HepG2 (cell line): ENCODE measurements around the gene COMP. TPM values are rescaled to one million over a fixed set of nuclear protein-coding genes. Genes with fewer than 3 reads are reported as not detected.

ENCODE experiments used
- ATAC-seq: fragments of 200-7000 bp; cut with Tn5 transposase; 3 replicates; pipeline ENCODE4 v1.9.1; 2020; ENCODE audit warnings: mild to moderate bottlenecking, moderate library complexity
- BruUV-seq: library from RNA; stranded (reverse); fragments of 400-500 nt; replicated peaks from 2 replicates; lab custom pipeline; 2021; lab: Mats Ljungman, UMichigan
- CTCF ChIA-PET: fragments of 300-600 bp; formaldehyde crosslinking; extraction: SDS; loops from one replicate; lab custom pipeline; 2021; ENCODE audit warnings: low total read pairs, inconsistent platforms, low intra/inter-chr PET ratio; lab: Yijun Ruan, JAX
- POLR2A ChIA-PET: fragments of 350-600 bp; sonication (Branson Sonifier 250); formaldehyde crosslinking; loops from one replicate; lab custom pipeline; 2020; ENCODE audit warnings: antibody characterized with exemption, inconsistent platforms; lab: Yijun Ruan, JAX
- DNase-seq: peaks from one replicate; pipeline ENCODE4 v3.0.0-alpha.2; 2015; ENCODE audit warnings: low spot score
- FAIRE-seq: peaks from 3 replicates; lab custom pipeline; 2011; peaks lifted over from hg19 to GRCh38; lab: Jason Lieb, UNC
- H2AFZ ChIP-seq: one replicate; pipeline ENCODE4 v1.6.1; 2011; ENCODE audit warnings: low read length, inconsistent platforms
- H3K27ac ChIP-seq: fragments of 300-600 bp; 3 replicates; pipeline ENCODE4 v1.8.0; 2011; ENCODE audit warnings: mixed run types, mild to moderate bottlenecking, mixed read lengths, low read length, inconsistent platforms; ENCODE audit not compliant: insufficient read depth; ENCODE audit errors: extremely low read length
- H3K27me3 ChIP-seq, 2 experiments: fragments of 200-600 bp in 1 of 2; 2 replicates in 1 of 2; 3 replicates in 1 of 2; pipeline versions ENCODE4 v1.6.0 to v1.8.0; 2011; ENCODE audit warnings: low read length in 2 of 2, mild to moderate bottlenecking in 2 of 2, moderate library complexity in 2 of 2, inconsistent platforms in 1 of 2; ENCODE audit not compliant: insufficient read depth in 2 of 2, control insufficient read depth in 1 of 2
- H3K36me3 ChIP-seq, 2 experiments: fragments of 200-600 bp in 1 of 2; replicated peaks in 1 of 2; 2 replicates in 1 of 2; 3 replicates in 1 of 2; pipeline versions ENCODE4 v1.5.1 to v1.8.0; 2011; ENCODE audit warnings: low read length in 2 of 2, inconsistent platforms in 1 of 2; ENCODE audit not compliant: insufficient read depth in 2 of 2, control insufficient read depth in 1 of 2
- H3K4me1 ChIP-seq: 2 replicates; pipeline ENCODE4 v1.5.1; 2012; ENCODE audit warnings: low read length, inconsistent platforms; ENCODE audit not compliant: insufficient read depth
- H3K4me2 ChIP-seq: 2 replicates; pipeline ENCODE4 v1.6.0; 2011; ENCODE audit warnings: low read depth, low read length, inconsistent platforms
- H3K4me3 ChIP-seq, 3 experiments: fragments of 200-600 bp in 1 of 3; sonication (generic), shearing (Covaris generic) in 1 of 3; replicated peaks in 1 of 3; 2 replicates each; pipeline ENCODE4 v1.5.1; 2011 to 2016; ENCODE audit warnings: low read length in 3 of 3, inconsistent platforms in 2 of 3, low read depth in 2 of 3, mild to moderate bottlenecking in 2 of 3, control low read depth in 1 of 3, mixed read lengths in 1 of 3; ENCODE audit not compliant: insufficient read depth in 1 of 3
- H3K79me2 ChIP-seq: one replicate; pipeline ENCODE4 v1.6.1; 2011; ENCODE audit warnings: low read length, inconsistent platforms; ENCODE audit not compliant: insufficient read depth
- H3K9ac ChIP-seq: 2 replicates; pipeline ENCODE4 v1.6.0; 2011; ENCODE audit warnings: mild to moderate bottlenecking, low read depth, low read length, inconsistent platforms; ENCODE audit not compliant: insufficient read depth
- H3K9me3 ChIP-seq: 2 replicates; pipeline ENCODE4 v1.5.1; 2012; ENCODE audit warnings: mild to moderate bottlenecking, low read length
- H4K20me1 ChIP-seq: 2 replicates; pipeline ENCODE4 v1.6.0; 2011; ENCODE audit warnings: inconsistent platforms, mild to moderate bottlenecking, low read length, moderate library complexity; ENCODE audit not compliant: insufficient read depth
- HOXD1 ChIP-seq: sonication (generic); formaldehyde crosslinking; IDR thresholded peaks from 2 replicates; pipeline ENCODE4 v1.5.0; 2020; ENCODE audit warnings: missing genetic modification reagents
- IKZF1 ChIP-seq: fragments of 450-650 bp; IDR thresholded peaks from 2 replicates; pipeline ENCODE4 v1.7.1; 2016
- JUN ChIP-seq: sonication (generic); formaldehyde crosslinking; IDR thresholded peaks from 2 replicates; pipeline ENCODE4 v1.4.0; 2020; ENCODE audit warnings: mild to moderate bottlenecking, missing genetic modification reagents
- KLF9 ChIP-seq: IDR thresholded peaks from 2 replicates; pipeline ENCODE4 v1.6.1; 2016; ENCODE audit warnings: low read depth
- MAZ ChIP-seq, 2 experiments: sonication (generic) in 1 of 2; formaldehyde crosslinking in 1 of 2; IDR thresholded peaks; 2 replicates each; pipeline versions ENCODE4 v1.5.0 to v1.6.1; 2012 to 2020; ENCODE audit warnings: low read depth in 2 of 2, mild to moderate bottlenecking in 2 of 2, borderline replicate concordance in 1 of 2, improper control_type of control experiment in 1 of 2, low read length in 1 of 2, missing genetic modification reagents in 1 of 2, moderate library complexity in 1 of 2
- PHB2 ChIP-seq: fragments of 450-650 bp; IDR thresholded peaks from 2 replicates; pipeline ENCODE4 v1.6.1; 2018; ENCODE audit not compliant: partially characterized antibody
- RFX5 ChIP-seq: IDR thresholded peaks from 2 replicates; pipeline ENCODE4 v1.6.1; 2011; ENCODE audit warnings: low read depth, low read length, improper control_type of control experiment
- U2AF2 ChIP-seq: fragments of 200-400 bp; formaldehyde crosslinking; IDR thresholded peaks from 2 replicates; pipeline ENCODE4 v1.6.1; 2017; ENCODE audit warnings: low read depth, mild to moderate bottlenecking, low read length
- XRCC5 ChIP-seq: fragments of 200-400 bp; formaldehyde crosslinking; optimal IDR thresholded peaks from 2 replicates; pipeline ENCODE3; 2017; ENCODE audit warnings: mild to moderate bottlenecking, low read length
- ZBTB7A ChIP-seq: sonication (generic); formaldehyde crosslinking; IDR thresholded peaks from 2 replicates; pipeline ENCODE4 v1.8.0; 2022; ENCODE audit warnings: mild to moderate bottlenecking, missing genetic modification reagents
- ZEB1 ChIP-seq: IDR thresholded peaks from 2 replicates; pipeline ENCODE4 v1.6.1; 2012; ENCODE audit warnings: mild to moderate bottlenecking, low read depth, inconsistent platforms; ENCODE audit not compliant: insufficient replicate concordance
- ZNF101 ChIP-seq: sonication (generic); formaldehyde crosslinking; IDR thresholded peaks from 2 replicates; pipeline ENCODE4 v1.4.0; 2020; ENCODE audit warnings: mild to moderate bottlenecking, low read depth, missing genetic modification reagents, borderline replicate concordance
- ZNF564 ChIP-seq: sonication (generic); formaldehyde crosslinking; IDR thresholded peaks from 2 replicates; pipeline ENCODE4 v1.8.1; 2023; ENCODE audit warnings: mild to moderate bottlenecking, missing genetic modification reagents
- WGBS: methylation state at CpG from one replicate; pipeline ENCODE4 v1.1.6; 2017; ENCODE audit warnings: low lambda C conversion rate; 5-methylcytosine and 5-hydroxymethylcytosine counted together
- in situ Hi-C: cut with HindIII; loops from 2 replicates; pipeline ENCODE4 v1.10.0; 2017; ENCODE audit warnings: low pct_unique_long_range_greater_than_20kb; ENCODE audit not compliant: extremely low pct_ligation_motif_present
- intact Hi-C: fragments of 100-400 bp; cut with micrococcal nuclease; formaldehyde crosslinking; loops from one replicate; pipeline ENCODE4 v1.10.0; 2022; ENCODE audit not compliant: unreplicated experiment
- polyA plus RNA-seq, 8 experiments: library from polyadenylated mRNA; depleted of rRNA in 3 of 8; stranded (reverse) in 7 of 8; unstranded in 1 of 8; fragments of >200 nt; fragmentation: Illumina TruSeq in 4 of 8; extraction: Trizol in 4 of 8; gene quantifications; 2 replicates each; pipeline versions ENCODE4 v1.2.1 to v1.2.3, GENCODE V29; 2011 to 2016; ENCODE audit warnings: low read depth in 4 of 8, missing spikeins in 1 of 8, mixed read lengths in 1 of 8; ENCODE audit not compliant: insufficient read depth in 1 of 8
- total RNA-seq, 5 experiments: library from RNA; depleted of rRNA; stranded (reverse); fragments of >200 nt; fragmentation: Illumina TruSeq; extraction: Trizol; gene quantifications; 2 replicates each; pipeline ENCODE4 v1.2.3, GENCODE V29; 2016; ENCODE audit warnings: low read depth in 1 of 5
- TF ChIP-seq, protein P1 (sequence below): sonication (generic); formaldehyde crosslinking; IDR thresholded peaks from 2 replicates; pipeline ENCODE4 v1.4.0; 2020; ENCODE audit warnings: missing genetic modification reagents
- TF ChIP-seq, protein P2 (sequence below): sonication (generic); formaldehyde crosslinking; IDR thresholded peaks from 2 replicates; pipeline ENCODE4 v1.4.0; 2020; ENCODE audit warnings: missing genetic modification reagents
- TF ChIP-seq, protein P3 (sequence below): sonication (generic); formaldehyde crosslinking; IDR thresholded peaks from 2 replicates; pipeline ENCODE4 v1.4.0; 2020; ENCODE audit warnings: mild to moderate bottlenecking, missing genetic modification reagents
- TF ChIP-seq, protein P4 (sequence below): IDR thresholded peaks from 2 replicates; pipeline ENCODE4 v1.6.1; 2016; ENCODE audit warnings: low read depth
- TF ChIP-seq, protein P5 (sequence below): sonication (generic); formaldehyde crosslinking; IDR thresholded peaks from 2 replicates; pipeline ENCODE4 v1.5.1; 2020; ENCODE audit warnings: mild to moderate bottlenecking, missing genetic modification reagents, borderline replicate concordance

The COMP gene
- total and polyA plus RNA-seq, 2 of the 13 experiments (the other 11 are each of a cell fraction or from before 2014, with no cell fraction given) = 0.04 to 0.13 TPM

DNA sequence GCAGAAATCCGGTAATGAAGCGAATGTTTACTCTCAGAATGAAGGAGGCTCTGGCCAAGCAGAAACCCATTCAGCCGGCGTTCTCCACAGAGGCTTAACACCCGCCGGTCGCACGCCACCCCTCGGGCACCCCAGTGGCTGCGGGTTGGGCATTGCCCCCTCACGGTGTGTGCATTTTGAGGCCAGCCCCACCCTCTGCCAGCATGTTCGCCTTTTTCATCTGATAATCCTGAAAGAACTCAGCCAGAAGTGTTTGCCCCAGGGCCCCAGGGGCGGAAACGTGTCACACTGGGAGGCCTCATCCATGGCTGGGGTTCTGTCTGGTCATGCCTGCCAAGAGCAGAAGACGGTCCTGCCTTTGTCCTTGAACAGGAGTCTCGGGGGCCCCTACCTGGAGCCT is 34.2 kb downstream of the COMP start (continued):
- no peak for TF ChIP-seq RFX5
- TF ChIP-seq, protein P1, sequence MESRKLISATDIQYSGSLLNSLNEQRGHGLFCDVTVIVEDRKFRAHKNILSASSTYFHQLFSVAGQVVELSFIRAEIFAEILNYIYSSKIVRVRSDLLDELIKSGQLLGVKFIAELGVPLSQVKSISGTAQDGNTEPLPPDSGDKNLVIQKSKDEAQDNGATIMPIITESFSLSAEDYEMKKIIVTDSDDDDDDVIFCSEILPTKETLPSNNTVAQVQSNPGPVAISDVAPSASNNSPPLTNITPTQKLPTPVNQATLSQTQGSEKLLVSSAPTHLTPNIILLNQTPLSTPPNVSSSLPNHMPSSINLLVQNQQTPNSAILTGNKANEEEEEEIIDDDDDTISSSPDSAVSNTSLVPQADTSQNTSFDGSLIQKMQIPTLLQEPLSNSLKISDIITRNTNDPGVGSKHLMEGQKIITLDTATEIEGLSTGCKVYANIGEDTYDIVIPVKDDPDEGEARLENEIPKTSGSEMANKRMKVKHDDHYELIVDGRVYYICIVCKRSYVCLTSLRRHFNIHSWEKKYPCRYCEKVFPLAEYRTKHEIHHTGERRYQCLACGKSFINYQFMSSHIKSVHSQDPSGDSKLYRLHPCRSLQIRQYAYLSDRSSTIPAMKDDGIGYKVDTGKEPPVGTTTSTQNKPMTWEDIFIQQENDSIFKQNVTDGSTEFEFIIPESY (CRISPR knock-in tag) = peak; percentile 92
- TF ChIP-seq ZEB1 = no peak
- no peak for TF ChIP-seq IKZF1
- TF ChIP-seq ZNF101 (CRISPR knock-in tag) = no peak
- no peak for TF ChIP-seq MAZ (IDR thresholded peaks at IDR 0.05; ENCODE audit: borderline replicate concordance, low read depth, low read length)
- TF ChIP-seq MAZ (CRISPR knock-in tag; IDR thresholded peaks at IDR 0.05; ENCODE audit: low read depth) = no peak
- TF ChIP-seq, protein P2, sequence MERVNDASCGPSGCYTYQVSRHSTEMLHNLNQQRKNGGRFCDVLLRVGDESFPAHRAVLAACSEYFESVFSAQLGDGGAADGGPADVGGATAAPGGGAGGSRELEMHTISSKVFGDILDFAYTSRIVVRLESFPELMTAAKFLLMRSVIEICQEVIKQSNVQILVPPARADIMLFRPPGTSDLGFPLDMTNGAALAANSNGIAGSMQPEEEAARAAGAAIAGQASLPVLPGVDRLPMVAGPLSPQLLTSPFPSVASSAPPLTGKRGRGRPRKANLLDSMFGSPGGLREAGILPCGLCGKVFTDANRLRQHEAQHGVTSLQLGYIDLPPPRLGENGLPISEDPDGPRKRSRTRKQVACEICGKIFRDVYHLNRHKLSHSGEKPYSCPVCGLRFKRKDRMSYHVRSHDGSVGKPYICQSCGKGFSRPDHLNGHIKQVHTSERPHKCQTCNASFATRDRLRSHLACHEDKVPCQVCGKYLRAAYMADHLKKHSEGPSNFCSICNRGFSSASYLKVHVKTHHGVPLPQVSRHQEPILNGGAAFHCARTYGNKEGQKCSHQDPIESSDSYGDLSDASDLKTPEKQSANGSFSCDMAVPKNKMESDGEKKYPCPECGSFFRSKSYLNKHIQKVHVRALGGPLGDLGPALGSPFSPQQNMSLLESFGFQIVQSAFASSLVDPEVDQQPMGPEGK (CRISPR knock-in tag) = no peak
- no peak for TF ChIP-seq ZBTB7A (CRISPR knock-in tag)
- TF ChIP-seq XRCC5 = no peak

DNA sequence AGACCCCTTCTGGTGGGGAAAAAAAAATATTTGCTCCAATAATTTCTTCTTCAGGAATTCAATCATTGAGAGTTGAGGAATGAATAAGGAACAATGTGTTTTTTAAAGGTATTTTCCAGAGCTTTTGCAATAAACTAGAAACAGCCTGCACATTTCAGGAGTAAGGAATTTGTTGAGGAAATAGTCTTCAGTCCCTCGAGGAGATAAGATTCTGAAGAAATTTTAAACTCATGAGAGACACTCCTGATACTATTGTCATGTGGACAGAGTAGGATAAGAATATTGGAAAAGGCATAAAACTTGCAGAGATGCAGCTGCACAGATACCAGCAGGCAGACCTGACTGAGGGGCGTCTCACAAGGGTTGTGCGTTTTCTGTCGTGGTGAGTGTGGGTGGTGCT is 36.6 kb downstream of the COMP start:
- FAIRE-seq (no peak), ATAC-seq (no peak), DNase-seq (no peak)
- no TSS peak for BruUV-seq
- intact Hi-C loops = no loop called here
- Histone ChIP-seq H3K9me3 (no peaks in the 10 kb centered on the region), H3K9ac (no peak overlapping the region), H3K79me2 (no peaks in the 10 kb centered on the region), H3K27ac (no peak overlapping the region), H4K20me1 (no peaks in the 10 kb centered on the region), H3K4me2 (no peak overlapping the region), H3K4me1 (peaks cover 11% of the 10 kb centered on the region), H2AFZ (no peak overlapping the region), H3K36me3 (peaks cover 1 to 7% of the 10 kb centered on the region in 2 experiments; a peak in 3 of 5 replicates), H3K4me3 (no peak overlapping the region), H3K27me3 (no peaks in the 10 kb centered on the region)
- 88% methylated on average over 4 of the region's 4 CpGs for WGBS
- ChIA-PET CTCF (no interaction called here), POLR2A (interaction anchor here (1.8 kb wide), 1 partner anchor 14 kb away, joined by 4 read pairs; no protein-coding TSS in a partner anchor)
- in situ Hi-C loops = no loop called here
- TF ChIP-seq U2AF2 (no peak), KLF9 (CRISPR knock-in tag) (no peak), ZNF564 (CRISPR knock-in tag) (no peak), PHB2 (no peak), HOXD1 (CRISPR knock-in tag) (no peak), JUN (no peak)
- TF ChIP-seq, protein P3, sequence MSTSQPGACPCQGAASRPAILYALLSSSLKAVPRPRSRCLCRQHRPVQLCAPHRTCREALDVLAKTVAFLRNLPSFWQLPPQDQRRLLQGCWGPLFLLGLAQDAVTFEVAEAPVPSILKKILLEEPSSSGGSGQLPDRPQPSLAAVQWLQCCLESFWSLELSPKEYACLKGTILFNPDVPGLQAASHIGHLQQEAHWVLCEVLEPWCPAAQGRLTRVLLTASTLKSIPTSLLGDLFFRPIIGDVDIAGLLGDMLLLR = no peak
- TF ChIP-seq, protein P4, sequence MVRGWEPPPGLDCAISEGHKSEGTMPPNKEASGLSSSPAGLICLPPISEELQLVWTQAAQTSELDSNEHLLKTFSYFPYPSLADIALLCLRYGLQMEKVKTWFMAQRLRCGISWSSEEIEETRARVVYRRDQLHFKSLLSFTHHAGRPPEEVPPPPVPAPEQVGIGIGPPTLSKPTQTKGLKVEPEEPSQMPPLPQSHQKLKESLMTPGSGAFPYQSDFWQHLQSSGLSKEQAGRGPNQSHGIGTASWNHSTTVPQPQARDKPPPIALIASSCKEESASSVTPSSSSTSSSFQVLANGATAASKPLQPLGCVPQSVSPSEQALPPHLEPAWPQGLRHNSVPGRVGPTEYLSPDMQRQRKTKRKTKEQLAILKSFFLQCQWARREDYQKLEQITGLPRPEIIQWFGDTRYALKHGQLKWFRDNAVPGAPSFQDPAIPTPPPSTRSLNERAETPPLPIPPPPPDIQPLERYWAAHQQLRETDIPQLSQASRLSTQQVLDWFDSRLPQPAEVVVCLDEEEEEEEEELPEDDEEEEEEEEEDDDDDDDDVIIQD (CRISPR knock-in tag) = no peak
- TF ChIP-seq, protein P5, sequence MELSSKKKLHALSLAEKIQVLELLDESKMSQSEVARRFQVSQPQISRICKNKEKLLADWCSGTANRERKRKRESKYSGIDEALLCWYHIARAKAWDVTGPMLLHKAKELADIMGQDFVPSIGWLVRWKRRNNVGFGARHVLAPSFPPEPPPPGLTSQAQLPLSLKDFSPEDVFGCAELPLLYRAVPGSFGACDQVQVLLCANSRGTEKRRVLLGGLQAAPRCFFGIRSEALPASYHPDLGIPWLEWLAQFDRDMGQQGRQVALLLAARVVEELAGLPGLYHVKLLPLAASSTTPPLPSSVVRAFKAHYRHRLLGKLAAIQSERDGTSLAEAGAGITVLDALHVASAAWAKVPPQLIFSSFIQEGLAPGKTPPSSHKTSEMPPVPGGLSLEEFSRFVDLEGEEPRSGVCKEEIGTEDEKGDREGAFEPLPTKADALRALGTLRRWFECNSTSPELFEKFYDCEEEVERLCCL (CRISPR knock-in tag) = no peak
